ENCODE measurements around the gene PTMS.

GRCh38 chr12:6816598-6816997 lies 50.4 kb downstream of the PTMS start:
- TF ChIP-seq, protein P1, sequence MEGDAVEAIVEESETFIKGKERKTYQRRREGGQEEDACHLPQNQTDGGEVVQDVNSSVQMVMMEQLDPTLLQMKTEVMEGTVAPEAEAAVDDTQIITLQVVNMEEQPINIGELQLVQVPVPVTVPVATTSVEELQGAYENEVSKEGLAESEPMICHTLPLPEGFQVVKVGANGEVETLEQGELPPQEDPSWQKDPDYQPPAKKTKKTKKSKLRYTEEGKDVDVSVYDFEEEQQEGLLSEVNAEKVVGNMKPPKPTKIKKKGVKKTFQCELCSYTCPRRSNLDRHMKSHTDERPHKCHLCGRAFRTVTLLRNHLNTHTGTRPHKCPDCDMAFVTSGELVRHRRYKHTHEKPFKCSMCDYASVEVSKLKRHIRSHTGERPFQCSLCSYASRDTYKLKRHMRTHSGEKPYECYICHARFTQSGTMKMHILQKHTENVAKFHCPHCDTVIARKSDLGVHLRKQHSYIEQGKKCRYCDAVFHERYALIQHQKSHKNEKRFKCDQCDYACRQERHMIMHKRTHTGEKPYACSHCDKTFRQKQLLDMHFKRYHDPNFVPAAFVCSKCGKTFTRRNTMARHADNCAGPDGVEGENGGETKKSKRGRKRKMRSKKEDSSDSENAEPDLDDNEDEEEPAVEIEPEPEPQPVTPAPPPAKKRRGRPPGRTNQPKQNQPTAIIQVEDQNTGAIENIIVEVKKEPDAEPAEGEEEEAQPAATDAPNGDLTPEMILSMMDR (conservative IDR thresholded peaks at IDR 0.05 in 1 of 2, IDR thresholded peaks at IDR 0.05 in 1 of 2; ENCODE audit: extremely low read depth in 1 of 2, insufficient read depth in 1 of 2, low read depth in 1 of 2, low read length in 2 of 2), result no peak
- no peak for TF ChIP-seq EZH2 (IDR thresholded peaks at IDR 0.05; ENCODE audit: borderline replicate concordance, low read length)

Measured in mammary epithelial cell (primary cell).